ENCODE results near the gene HMGB3. TPM values are rescaled to one million over a fixed set of nuclear protein-coding genes. Genes with fewer than 3 reads are reported as not detected.
"Not testable (repeated sequence)": the region's sequence is repeated elsewhere in the genome, so short reads cannot be mapped to it uniquely, and the experiment has no call there.

HMGB3 gene
- total RNA-seq, 2 experiments from 2014 or later, result 4.0 to 5.4 TPM

GRCh38 chrX:150983521-150984168 lies 510 bp downstream of the HMGB3 start:
- ATAC-seq (ENCODE audit: poor library complexity), result no peak
- H3K36me3 Mint-ChIP-seq (ENCODE audit: low read depth), result peaks cover 5% of the 10 kb centered on the region
- no peaks in the 10 kb centered on the region for H3K9me3 Mint-ChIP-seq
- peaks cover 7% of the 10 kb centered on the region for H3K4me1 Mint-ChIP-seq (ENCODE audit: low read depth)
- TF ChIP-seq CTCF (IDR thresholded peaks at IDR 0.05), result no peak
- intact Hi-C loops (cut with DNase I, micrococcal nuclease), result loop anchor here (10.0 kb wide), 2 partner anchors 89 to 411 kb away; partner anchors contain the start of genes CD99L2 (in 1 of the 2) and VMA21 (in 1 of the 2)
- no peak overlapping the region for H3K27ac ChIP-seq (ENCODE audit: low read depth in 1 of 2, low read length in 2 of 2)
- H3K27me3 ChIP-seq (ENCODE audit: control insufficient read depth in 1 of 2, insufficient read depth in 2 of 2, low read length in 2 of 2), result peaks cover 0 to 9% of the 10 kb centered on the region in 2 experiments
- no peaks in the 10 kb centered on the region for H3K9me3 ChIP-seq (ENCODE audit: control insufficient read depth in 1 of 2, insufficient read depth in 1 of 2, low read length in 2 of 2)
- POLR2A ChIA-PET, result no interaction called here
- no peak overlapping the region for H3K4me3 ChIP-seq (ENCODE audit: low read length)
- no peak overlapping the region for H3K4me3 Mint-ChIP-seq
- no peaks in the 10 kb centered on the region for H3K36me3 ChIP-seq (ENCODE audit: insufficient read depth, low read length)
- peaks cover 17% of the 10 kb centered on the region for H3K27me3 Mint-ChIP-seq
- peak in 3 of 14 experiments; percentile 1 to 37 (median 34) for DNase-seq
- CTCF ChIA-PET, result no interaction called here
- H3K27ac Mint-ChIP-seq, result no peak overlapping the region
- H3K4me1 ChIP-seq (ENCODE audit: insufficient read depth, low read length), result peaks cover 14% of the 10 kb centered on the region

GRCh38 chrX:150984169-150984824 lies 1.2 kb downstream of the HMGB3 start:
- Mint-ChIP-seq H3K4me1 (ENCODE audit: low read depth) (peaks cover 7% of the 10 kb centered on the region), H3K27me3 (peaks cover 17% of the 10 kb centered on the region), H3K9me3 (no peaks in the 10 kb centered on the region), H3K36me3 (ENCODE audit: low read depth) (peaks cover 5% of the 10 kb centered on the region), H3K27ac (peak overlapping the region; percentile 38), H3K4me3 (peak overlapping the region; percentile 93)
- no peak for TF ChIP-seq CTCF (IDR thresholded peaks at IDR 0.05)
- Histone ChIP-seq H3K9me3 (ENCODE audit: control insufficient read depth in 1 of 2, insufficient read depth in 1 of 2, low read length in 2 of 2) (no peaks in the 10 kb centered on the region), H3K4me1 (ENCODE audit: insufficient read depth, low read length) (peaks cover 14% of the 10 kb centered on the region), H3K27me3 (ENCODE audit: control insufficient read depth in 1 of 2, insufficient read depth in 2 of 2, low read length in 2 of 2) (peaks cover 0 to 9% of the 10 kb centered on the region in 2 experiments), H3K27ac (ENCODE audit: low read depth in 1 of 2, low read length in 2 of 2) (no peak overlapping the region), H3K36me3 (ENCODE audit: insufficient read depth, low read length) (no peaks in the 10 kb centered on the region), H3K4me3 (ENCODE audit: low read length) (peak overlapping the region; percentile 40)
- intact Hi-C loops (cut with DNase I, micrococcal nuclease), result loop anchor here (10.0 kb wide), 2 partner anchors 89 to 411 kb away; partner anchors contain the start of genes CD99L2 (in 1 of the 2) and VMA21 (in 1 of the 2)
- peak in 6 of 14 experiments; percentile 0 to 42 (median 8) for DNase-seq
- CTCF ChIA-PET, result no interaction called here
- POLR2A ChIA-PET, result no interaction called here
- ATAC-seq (ENCODE audit: poor library complexity), result no peak

- not testable (repeated sequence) for H3K4me3 Mint-ChIP-seq
Observed at GRCh38 chrX:150987687-150988086, 4.6 kb downstream of the HMGB3 start.

More at GRCh38 chrX:150987687-150988086, 4.6 kb downstream of the HMGB3 start:
- intact Hi-C loops (cut with DNase I, micrococcal nuclease), result loop anchor here (10.0 kb wide), 2 partner anchors 93 to 407 kb away; partner anchors contain the start of genes CD99L2 (in 1 of the 2) and VMA21 (in 1 of the 2)
- H3K4me3 ChIP-seq (ENCODE audit: low read length); H3K4me1 Mint-ChIP-seq (ENCODE audit: low read depth); POLR2A ChIA-PET; H3K27ac Mint-ChIP-seq; ATAC-seq (ENCODE audit: poor library complexity); H3K9me3 ChIP-seq (ENCODE audit: control insufficient read depth in 1 of 2, insufficient read depth in 1 of 2, low read length in 2 of 2); H3K27me3 ChIP-seq (ENCODE audit: control insufficient read depth in 1 of 2, insufficient read depth in 2 of 2, low read length in 2 of 2); CTCF ChIA-PET; H3K27ac ChIP-seq (ENCODE audit: low read depth in 1 of 2, low read length in 2 of 2); DNase-seq; H3K36me3 ChIP-seq (ENCODE audit: insufficient read depth, low read length); H3K9me3 Mint-ChIP-seq; H3K36me3 Mint-ChIP-seq (ENCODE audit: low read depth): not testable (repeated sequence)
- peaks cover 17% of the 10 kb centered on the region for H3K27me3 Mint-ChIP-seq
- peaks cover 10% of the 10 kb centered on the region for H3K4me1 ChIP-seq (ENCODE audit: insufficient read depth, low read length)

Data from CD4-positive, alpha-beta T cell (primary cell).